GM19467 (cell line): ENCODE results near the gene MC1R.

Source experiments
- ATAC-seq: cut with Tn5 transposase; IDR thresholded peaks from one replicate; pipeline ENCODE4 v1.9.1; 2021; ENCODE audit warnings: mild to moderate bottlenecking, moderate library complexity; ENCODE audit not compliant: unreplicated experiment

The MC1R gene

GRCh38 chr16:89895482-89896250 lies 23.0 kb upstream of the MC1R start:
- ATAC-seq, result no peak

- ATAC-seq, result no peak
Measured at GRCh38 chr16:89897204-89897603, 21.5 kb upstream of the MC1R start.

- ATAC-seq, result no peak
Measured at GRCh38 chr16:89898201-89898967, 20.3 kb upstream of the MC1R start.

GRCh38 chr16:89899879-89900481 lies 18.7 kb upstream of the MC1R start:
- ATAC-seq, result no peak

GRCh38 chr16:89900885-89901284 lies 17.8 kb upstream of the MC1R start:
- no peak for ATAC-seq

DNA sequence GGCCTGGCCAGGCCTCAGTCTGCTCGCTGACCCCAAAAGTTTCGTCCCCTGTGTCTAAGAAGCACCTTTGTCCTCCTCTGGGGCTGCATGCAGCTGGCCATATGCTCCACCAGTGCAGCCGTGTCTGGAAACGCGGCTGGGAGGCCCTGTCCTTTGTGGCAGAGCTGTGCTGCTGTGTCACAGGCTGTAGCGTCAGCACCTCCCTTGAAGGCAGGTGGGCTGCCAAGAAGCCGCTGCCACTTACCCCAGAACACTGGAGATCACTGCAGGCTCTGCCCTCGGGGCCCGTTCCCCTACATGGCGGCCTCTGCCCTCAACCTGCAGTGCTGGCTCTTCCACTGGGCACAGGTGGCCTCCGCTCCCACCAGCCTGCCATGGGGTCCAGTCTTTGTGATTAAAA lies 15.7 kb upstream of the MC1R start:
- no peak for ATAC-seq

- ATAC-seq, result no peak
Measured at GRCh38 chr16:89903908-89904515, 14.7 kb upstream of the MC1R start.

DNA sequence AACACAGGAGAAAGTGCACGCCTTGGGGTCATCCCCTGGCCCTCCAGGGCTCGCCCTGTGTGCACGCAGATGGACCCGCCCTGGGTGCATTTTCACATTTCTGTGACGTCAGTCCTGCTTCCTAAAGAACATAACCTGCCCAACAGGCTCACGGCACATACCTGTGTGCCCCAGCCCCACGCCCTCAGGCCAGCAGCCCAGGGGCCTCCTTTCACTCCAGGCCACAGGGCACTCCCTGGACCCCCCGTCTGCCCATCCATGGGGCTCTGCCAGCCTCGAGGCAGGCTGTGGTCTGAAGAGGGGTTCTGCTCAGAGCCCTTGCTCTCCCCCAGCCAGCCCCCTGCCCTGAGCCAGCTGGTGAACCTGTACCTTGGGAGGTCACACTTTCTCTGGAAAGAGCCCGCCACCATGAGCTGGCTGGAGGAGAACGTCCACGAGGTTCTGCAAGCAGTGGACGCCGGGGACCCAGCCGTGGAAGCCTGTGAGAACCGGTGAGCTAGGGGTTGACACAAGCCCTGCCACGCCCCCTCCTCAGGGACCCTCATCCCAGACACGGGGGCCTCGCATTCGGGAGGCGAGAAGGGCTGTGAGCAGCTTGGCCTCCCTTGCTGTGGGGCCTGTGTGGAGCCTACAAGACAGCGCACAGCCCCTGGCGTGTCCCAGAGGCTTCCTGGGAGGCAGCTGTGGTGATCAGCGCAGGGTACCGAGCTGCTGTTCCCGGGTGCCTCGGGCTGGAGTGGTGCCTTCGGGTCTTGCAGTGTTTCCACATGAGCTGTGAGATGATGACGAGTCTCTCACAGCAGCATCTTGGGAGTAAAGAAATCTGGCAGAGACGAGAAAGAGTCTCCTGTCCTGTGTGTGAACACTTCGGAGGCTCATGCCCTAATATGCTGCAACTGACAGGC lies 13.8 kb upstream of the MC1R start:
- ATAC-seq, result no peak

DNA sequence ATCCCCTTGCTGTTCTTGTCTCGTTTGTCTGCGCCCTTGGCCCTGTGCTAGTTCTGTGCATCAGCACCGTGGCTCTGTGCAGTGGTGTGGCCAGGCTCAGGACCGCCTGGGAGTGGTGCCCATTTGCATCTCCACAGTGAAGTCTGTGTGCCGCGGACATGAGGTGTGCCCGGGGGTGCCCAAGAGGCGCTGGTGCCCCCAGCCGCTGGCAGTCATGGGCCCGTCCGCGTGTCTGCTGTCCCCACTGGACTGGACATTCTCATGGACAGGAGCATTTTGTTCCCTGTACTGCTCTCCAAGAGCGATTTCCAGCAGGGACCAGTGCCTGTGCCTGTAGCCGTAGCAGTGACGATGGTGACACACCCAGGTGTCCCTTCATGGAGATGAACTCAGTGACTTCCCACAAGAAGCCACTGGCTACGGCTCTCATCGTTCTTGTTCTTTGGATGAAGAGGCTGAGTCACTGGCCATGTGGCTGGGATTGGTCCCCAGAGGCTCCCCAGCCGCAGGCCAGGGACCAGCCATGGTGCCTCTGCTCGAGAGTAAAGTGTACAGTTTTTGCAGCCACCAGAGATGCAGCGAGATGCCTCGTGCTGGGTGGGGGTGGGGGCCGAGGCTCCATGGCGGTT lies 13.0 kb upstream of the MC1R start:
- no peak for ATAC-seq

GRCh38 chr16:89906140-89907025 lies 12.3 kb upstream of the MC1R start:
- no peak for ATAC-seq

GRCh38 chr16:89907055-89907814 lies 11.4 kb upstream of the MC1R start:
- ATAC-seq, result no peak

DNA sequence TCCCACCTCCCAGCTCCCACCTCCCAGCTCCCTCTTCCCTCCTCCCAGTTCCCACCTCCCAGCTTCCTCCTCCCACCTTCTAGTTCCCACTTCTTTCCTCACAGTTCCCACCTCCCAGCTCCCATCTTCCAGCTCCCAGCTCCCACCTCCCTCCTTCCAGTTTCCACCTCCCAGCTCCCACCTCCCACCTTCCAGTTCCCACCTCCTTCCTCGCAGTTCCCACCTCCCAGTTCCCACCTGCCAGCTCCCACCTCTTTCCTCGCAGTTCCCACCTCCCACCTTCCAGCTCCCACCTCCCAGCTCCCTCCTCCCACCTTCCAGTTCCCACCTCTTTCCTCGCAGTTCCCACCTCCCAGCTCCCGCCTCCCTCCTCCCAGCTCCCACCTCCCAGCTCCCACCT lies 10.4 kb upstream of the MC1R start:
- no peak for ATAC-seq

DNA sequence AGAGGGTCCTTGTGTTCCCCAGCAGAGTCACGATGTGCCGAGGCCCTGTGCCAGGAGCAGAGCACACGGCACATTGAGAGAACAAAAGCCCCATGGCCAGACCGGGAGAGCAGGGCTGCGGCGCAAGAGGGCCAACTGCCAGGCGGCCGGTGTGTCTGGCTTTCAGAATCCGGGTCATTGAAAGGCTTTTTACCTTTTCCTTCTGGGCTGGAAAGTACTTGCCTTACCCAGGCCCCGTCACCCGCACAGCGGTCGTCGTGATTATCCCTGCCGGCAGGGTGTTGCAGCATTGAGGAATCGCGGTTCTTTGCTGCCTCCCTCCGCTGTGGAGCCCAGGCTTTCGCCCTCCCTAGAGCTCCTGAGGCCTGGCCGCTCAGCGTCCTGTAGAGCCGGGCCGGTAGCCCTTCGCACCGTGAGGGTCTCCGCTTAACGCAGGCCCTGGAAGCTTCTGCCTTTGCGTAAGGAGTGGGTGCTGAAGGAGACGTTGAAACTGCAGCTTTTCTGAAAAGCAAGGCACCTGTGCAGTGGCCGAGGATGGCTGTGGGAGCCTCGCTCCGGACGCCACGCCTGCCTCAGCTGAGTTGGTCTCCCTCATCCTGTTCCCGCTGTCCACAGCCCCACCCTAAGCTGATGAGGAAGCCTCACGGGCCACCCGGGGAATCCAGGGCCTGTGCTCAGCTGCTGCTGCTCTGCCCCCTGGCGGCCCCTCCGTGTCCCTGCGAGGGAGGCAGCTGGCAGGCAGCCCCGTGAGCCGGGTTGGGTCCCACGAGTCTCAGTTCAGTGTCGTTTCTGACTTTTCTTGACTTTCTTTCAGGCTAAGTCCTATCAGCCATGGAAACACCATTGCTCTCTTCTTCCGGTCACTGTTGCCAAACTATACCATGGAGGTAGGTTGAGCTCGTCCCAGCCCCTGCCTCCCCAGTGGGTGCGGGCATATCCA lies 8.6 kb upstream of the MC1R start:
- ATAC-seq, result no peak

DNA sequence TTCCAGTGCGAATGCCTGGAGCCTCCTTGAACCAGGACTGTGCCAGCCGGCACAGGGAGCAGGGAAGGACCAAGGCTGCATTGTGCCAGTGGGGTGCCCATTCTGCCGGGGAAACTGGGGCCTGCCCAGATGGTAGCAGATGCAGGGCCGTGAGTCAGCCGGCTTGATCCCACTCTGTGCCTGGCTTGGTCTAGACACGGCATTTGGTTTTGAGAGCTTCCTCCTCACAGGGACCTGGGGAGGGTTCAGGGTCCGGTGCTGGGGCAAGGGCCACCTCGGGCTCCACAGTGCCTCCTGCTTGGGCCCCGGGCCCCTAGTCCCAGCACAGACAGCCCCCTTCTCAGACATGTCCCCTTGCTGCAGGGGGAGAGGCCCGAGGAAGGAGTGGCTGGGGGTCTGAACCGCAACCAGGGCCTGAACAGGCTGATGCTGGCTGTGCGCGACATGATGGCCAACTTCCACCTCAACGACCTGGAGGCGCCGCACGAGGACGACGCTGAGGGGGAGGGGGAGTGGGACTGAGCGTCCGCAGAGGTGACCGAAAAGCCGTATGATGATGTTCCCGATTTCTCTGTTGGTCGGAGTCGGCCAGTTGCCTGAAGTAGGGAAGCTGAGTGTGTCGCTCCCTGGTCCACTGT lies 7.8 kb upstream of the MC1R start:
- no peak for ATAC-seq

DNA sequence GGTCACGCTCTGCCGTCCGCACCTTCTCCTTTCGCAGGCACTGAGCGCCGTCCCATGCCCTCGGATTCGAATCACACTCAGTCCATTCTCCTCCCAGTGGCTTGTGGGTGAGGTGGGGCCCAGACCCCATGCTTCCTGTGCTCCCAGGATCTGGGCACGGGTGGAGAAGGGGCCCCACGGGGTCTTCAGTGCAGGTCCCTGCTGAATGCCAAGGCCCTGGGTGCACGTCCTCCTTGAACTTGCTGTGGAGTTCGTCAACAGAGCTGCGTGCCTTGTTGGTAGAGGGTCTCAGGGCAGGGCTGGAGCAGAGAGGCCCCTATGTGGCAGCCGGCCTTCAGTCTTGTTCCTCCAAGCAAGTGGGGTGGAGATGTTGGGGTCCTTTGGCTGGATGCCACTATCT lies 7.3 kb upstream of the MC1R start:
- no peak for ATAC-seq

GRCh38 chr16:89912143-89912542 lies 6.5 kb upstream of the MC1R start:
- ATAC-seq, result no peak

- no peak for ATAC-seq
Measured at GRCh38 chr16:89912627-89913026, 6.0 kb upstream of the MC1R start.
